SK-N-SH treated with all-trans-retinoic acid at 6 μM for 48 hours (cell line): Measurements from ENCODE around the gene SLC16A6.

Source experiments
- ARNTL ChIP-seq: fragments of 450-650 bp; formaldehyde crosslinking; IDR thresholded peaks from 2 replicates; pipeline ENCODE4 v1.5.0; 2020; ENCODE audit warnings: low read depth, mild to moderate bottlenecking, moderate library complexity, borderline replicate concordance
- BACH2 ChIP-seq: fragments of 250-450 bp; sonication (Bioruptor Pico); IDR thresholded peaks from 2 replicates; pipeline ENCODE4 v1.9.0; 2021; ENCODE audit warnings: mild to moderate bottlenecking, borderline replicate concordance
- CSDC2 ChIP-seq: fragments of 250-450 bp; sonication (Bioruptor Pico); IDR thresholded peaks from 2 replicates; pipeline ENCODE4 v1.5.0; 2020; ENCODE audit warnings: mild to moderate bottlenecking, moderate library complexity
- ISL1 ChIP-seq: fragments of 250-450 bp; sonication (Bioruptor Pico); IDR thresholded peaks from 2 replicates; pipeline ENCODE4 v2.1.2; 2022; ENCODE audit warnings: mild to moderate bottlenecking, moderate library complexity
- OSR1 ChIP-seq: fragments of 250-450 bp; sonication (Bioruptor Pico); IDR thresholded peaks from 2 replicates; pipeline ENCODE4 v1.8.0; 2022; ENCODE audit warnings: moderate library complexity, mild to moderate bottlenecking, inconsistent platforms
- PPARA ChIP-seq: fragments of 250-450 bp; sonication (Bioruptor Pico); IDR thresholded peaks from 2 replicates; pipeline ENCODE4 v1.5.0; 2020; ENCODE audit warnings: mild to moderate bottlenecking, borderline replicate concordance
- SNAI2 ChIP-seq: fragments of 250-450 bp; sonication (Bioruptor Pico); IDR thresholded peaks from 2 replicates; pipeline ENCODE4 v1.5.0; 2020; ENCODE audit warnings: mild to moderate bottlenecking, moderate library complexity
- TCF4 ChIP-seq: fragments of 250-450 bp; sonication (Bioruptor Pico); IDR thresholded peaks from 2 replicates; pipeline ENCODE4 v1.8.0; 2021; ENCODE audit warnings: mild to moderate bottlenecking, moderate library complexity, borderline replicate concordance
- TOX ChIP-seq: fragments of 250-450 bp; sonication (Bioruptor Pico); IDR thresholded peaks from 2 replicates; pipeline ENCODE4 v1.8.0; 2021; ENCODE audit warnings: mild to moderate bottlenecking, moderate library complexity, borderline replicate concordance
- ZFP3 ChIP-seq: fragments of 250-450 bp; sonication (Bioruptor Pico); IDR thresholded peaks from 2 replicates; pipeline ENCODE4 v1.5.0; 2020; ENCODE audit warnings: mild to moderate bottlenecking, moderate library complexity
- TF ChIP-seq, protein P1 (sequence below): fragments of 250-450 bp; sonication (Bioruptor Pico); IDR thresholded peaks from 2 replicates; pipeline ENCODE4 v1.5.1; 2020; ENCODE audit warnings: low read depth, mild to moderate bottlenecking, moderate library complexity
- TF ChIP-seq, protein P2 (sequence below): fragments of 250-450 bp; sonication (Bioruptor Pico); IDR thresholded peaks from 2 replicates; pipeline ENCODE4 v1.8.0; 2020; ENCODE audit warnings: mild to moderate bottlenecking, moderate library complexity, borderline replicate concordance
- TF ChIP-seq, protein P3 (sequence below): fragments of 250-450 bp; sonication (Bioruptor Pico); IDR thresholded peaks from 2 replicates; pipeline ENCODE4 v1.5.1; 2021; ENCODE audit warnings: mild to moderate bottlenecking, moderate library complexity

DNA sequence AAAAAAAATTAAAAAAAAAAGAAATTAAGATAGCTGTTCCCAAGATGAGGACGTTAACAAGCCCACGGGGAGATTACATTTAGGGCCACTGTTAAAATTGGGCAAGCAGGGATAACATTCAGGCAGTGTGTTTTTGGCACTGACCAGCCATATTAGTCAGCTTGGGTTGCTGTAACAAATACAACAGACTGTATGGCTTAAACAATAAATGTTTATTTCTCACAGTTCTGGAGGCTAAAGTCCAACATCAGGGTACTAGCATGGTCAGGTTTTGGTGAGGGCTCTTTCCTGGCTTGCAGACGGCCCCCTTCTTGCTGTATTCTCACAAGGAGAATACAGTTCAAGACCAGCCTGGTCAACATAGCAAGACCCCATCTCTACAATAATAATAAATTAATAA lies 31.7 kb upstream of the SLC16A6 start:
- TF ChIP-seq, protein P1, sequence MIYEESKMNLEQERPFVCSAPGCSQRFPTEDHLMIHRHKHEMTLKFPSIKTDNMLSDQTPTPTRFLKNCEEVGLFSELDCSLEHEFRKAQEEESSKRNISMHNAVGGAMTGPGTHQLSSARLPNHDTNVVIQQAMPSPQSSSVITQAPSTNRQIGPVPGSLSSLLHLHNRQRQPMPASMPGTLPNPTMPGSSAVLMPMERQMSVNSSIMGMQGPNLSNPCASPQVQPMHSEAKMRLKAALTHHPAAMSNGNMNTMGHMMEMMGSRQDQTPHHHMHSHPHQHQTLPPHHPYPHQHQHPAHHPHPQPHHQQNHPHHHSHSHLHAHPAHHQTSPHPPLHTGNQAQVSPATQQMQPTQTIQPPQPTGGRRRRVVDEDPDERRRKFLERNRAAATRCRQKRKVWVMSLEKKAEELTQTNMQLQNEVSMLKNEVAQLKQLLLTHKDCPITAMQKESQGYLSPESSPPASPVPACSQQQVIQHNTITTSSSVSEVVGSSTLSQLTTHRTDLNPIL (CRISPR knock-in tag): no peak
- no peak for TF ChIP-seq OSR1 (CRISPR knock-in tag)
- TF ChIP-seq ZFP3 (CRISPR knock-in tag): no peak
- no peak for TF ChIP-seq ISL1 (CRISPR knock-in tag)
- TF ChIP-seq BACH2: no peak
- TF ChIP-seq, protein P2, sequence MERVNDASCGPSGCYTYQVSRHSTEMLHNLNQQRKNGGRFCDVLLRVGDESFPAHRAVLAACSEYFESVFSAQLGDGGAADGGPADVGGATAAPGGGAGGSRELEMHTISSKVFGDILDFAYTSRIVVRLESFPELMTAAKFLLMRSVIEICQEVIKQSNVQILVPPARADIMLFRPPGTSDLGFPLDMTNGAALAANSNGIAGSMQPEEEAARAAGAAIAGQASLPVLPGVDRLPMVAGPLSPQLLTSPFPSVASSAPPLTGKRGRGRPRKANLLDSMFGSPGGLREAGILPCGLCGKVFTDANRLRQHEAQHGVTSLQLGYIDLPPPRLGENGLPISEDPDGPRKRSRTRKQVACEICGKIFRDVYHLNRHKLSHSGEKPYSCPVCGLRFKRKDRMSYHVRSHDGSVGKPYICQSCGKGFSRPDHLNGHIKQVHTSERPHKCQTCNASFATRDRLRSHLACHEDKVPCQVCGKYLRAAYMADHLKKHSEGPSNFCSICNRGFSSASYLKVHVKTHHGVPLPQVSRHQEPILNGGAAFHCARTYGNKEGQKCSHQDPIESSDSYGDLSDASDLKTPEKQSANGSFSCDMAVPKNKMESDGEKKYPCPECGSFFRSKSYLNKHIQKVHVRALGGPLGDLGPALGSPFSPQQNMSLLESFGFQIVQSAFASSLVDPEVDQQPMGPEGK (CRISPR knock-in tag): no peak
- TF ChIP-seq, protein P3, sequence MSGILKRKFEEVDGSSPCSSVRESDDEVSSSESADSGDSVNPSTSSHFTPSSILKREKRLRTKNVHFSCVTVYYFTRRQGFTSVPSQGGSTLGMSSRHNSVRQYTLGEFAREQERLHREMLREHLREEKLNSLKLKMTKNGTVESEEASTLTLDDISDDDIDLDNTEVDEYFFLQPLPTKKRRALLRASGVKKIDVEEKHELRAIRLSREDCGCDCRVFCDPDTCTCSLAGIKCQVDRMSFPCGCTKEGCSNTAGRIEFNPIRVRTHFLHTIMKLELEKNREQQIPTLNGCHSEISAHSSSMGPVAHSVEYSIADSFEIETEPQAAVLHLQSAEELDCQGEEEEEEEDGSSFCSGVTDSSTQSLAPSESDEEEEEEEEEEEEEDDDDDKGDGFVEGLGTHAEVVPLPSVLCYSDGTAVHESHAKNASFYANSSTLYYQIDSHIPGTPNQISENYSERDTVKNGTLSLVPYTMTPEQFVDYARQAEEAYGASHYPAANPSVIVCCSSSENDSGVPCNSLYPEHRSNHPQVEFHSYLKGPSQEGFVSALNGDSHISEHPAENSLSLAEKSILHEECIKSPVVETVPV (CRISPR knock-in tag): no peak
- TF ChIP-seq SNAI2 (CRISPR knock-in tag): no peak
- TF ChIP-seq TOX (CRISPR knock-in tag): no peak
- TF ChIP-seq CSDC2 (CRISPR knock-in tag): no peak
- no peak for TF ChIP-seq ARNTL (CRISPR knock-in tag)
- no peak for TF ChIP-seq TCF4 (CRISPR knock-in tag)
- no peak for TF ChIP-seq PPARA
